DMS79 treated with DMSO at 0.1 percent for 48 hours (cell line): ENCODE results near the gene ITM2C.

Source experiments
- DNase-seq: peaks from one replicate; lab custom pipeline; 2025; lab: John Stamatoyannopoulos, UW

ITM2C gene

DNA sequence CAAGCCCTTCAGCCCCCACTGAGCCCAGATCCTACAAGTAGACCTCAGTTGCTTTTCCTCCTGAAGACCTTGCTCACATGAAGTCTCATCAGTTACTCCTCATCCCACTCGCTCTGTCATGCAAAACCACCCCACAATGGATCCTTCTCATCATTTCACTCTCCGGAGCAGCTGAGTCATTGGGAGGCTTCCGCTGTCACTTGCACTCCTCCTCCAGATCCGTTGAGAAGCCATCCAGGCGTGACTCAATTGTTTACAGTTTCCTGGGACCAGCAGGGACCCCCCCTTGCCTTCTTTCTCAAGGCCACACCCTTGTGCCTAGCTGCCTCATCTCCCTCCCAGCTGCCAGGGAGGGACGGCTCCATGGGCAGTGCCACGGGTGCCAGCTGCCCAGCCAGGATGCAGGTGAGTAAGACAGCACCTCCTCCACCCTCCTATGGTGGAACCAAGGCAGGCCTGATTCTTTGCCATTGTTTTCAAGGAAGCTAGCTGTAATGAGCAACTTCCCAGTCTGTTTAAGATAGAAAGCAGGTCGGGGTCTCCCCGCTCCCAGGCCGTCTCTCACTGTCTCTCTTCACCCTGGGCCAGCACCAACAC is 44.0 kb downstream of the ITM2C start:
- DNase-seq, result peak; percentile 81

DNA sequence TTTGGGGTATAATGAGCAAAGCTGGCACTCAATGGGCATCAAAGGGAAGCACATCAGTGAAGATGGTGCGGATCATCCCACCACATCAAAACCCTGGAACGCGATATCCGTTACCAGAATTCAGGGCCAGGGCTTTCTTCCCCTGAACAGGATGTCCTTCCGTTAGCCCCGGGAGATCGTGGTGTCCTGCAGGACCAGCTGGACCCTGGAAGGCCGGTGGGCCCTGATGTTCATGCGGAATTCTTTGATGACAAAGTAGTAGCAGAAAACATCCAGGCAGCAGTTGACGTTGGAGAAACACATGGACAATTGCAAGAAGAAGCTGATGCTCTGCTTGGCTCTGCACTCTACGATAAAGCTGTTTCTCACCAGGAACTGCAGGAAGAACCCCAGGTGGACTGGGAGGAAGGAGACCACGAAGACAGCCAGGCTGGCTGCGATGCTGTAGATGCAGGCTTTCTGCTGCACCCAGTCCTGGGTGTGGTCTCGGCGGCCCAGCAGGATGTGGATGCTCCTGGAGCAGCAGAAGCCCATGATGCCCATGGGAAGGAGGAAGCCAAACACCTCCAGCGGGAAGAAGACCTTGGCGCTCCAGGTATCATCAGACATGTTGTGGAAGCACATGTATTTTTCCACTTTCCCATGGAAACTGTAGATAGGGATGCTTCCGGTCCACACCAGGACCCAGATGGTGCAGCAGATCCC is 45.3 kb downstream of the ITM2C start:
- no peak for DNase-seq

DNA sequence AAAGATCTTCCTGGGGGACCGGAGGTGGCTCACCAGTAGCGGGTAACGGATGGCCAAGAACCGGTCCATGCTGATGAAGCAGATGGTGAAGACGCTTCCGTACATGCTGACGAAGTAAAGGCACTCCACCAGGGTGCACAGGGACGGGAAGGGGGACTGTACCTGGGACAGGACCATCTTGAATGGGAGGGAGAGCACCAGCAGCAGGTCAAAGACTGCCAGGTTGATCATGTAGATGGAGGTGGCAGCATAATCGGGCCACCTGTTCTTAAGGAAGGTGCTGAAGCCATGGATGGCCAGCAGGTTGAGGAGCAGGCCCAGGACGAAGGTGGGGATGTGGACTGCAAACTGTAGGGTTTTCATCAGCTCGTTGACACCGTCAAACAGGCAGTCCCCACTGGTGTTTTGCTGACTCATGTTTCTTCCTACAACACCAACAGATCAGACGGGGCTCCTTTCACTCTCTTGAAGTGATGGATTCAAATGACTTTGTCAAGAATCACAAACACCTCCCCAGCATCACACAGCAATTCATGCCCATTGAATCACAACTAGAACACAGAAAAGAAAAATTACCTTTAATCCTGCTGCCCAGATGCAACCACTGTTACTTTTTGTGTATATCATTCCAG is 45.9 kb downstream of the ITM2C start:
- DNase-seq, result no peak

DNA sequence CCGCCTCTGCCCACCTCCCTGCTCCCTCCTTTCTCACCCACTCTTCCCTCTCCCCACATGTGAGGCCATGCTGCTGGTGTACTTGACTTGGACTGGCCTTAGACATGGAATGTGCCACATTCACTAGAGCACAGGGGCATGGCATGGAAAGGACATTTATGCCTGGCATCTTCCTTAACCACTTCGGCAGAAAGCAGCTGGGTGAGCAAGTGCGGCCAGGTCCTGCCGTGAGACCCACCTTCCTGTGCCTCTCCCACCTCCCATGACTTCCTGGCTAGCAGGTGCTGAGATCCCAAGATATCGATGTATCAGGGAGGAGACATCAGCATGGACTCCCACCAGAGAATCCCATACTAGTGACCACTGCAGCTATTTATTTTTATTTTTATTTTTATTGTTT is 47.3 kb downstream of the ITM2C start:
- no peak for DNase-seq

DNA sequence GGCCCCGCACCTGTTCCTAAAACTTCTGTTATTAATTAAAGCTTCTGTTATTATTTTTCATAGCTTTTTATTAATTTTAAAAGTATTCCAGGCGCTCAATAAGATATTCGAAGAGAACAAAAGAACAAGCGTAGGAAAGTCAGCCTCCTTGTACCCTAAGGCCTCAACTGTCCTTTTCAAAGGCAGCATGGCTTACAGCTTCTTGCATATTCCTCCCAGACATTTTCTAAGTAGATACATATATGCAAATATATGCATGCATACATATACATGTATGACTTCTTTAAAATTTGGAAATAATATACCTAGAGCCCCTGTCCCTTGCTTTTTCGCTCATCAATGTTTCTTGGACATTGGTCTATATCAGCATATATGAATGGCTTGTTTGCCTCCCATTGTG is 48.0 kb downstream of the ITM2C start:
- DNase-seq, result no peak

DNA sequence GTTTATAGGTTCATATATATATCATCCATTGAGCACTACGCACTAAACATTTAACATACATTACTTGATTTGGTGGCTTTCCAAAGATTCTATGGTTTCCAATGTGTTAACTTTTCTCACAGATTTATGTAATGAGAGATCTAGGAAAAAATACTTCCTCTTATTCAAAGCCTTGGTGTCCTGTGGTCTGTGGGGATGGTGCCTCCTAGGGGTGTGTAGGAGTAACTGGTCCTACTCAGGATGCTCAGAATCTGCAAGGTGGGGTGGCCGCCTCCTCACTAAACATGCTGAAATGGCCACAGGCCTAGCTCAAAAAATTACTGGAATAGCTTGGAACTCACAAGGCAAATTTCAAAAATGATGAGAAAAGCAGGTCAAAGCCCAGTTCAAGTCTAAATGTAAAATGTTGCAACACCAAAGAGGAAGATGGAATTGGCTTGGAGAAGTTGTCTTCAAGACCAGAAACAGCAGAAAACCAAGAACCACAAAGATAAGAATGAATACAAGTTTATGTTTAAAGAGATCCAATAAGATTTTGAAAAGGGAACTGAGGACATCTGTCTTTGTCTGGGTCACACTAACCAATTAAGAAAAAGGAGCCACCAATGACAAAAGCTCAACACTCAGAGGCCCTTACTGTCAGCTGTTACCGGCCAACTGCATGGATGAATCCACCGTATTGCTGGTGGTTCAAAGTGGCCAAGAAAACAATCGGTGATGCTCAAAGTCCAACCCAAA is 48.8 kb downstream of the ITM2C start:
- no peak for DNase-seq

DNA sequence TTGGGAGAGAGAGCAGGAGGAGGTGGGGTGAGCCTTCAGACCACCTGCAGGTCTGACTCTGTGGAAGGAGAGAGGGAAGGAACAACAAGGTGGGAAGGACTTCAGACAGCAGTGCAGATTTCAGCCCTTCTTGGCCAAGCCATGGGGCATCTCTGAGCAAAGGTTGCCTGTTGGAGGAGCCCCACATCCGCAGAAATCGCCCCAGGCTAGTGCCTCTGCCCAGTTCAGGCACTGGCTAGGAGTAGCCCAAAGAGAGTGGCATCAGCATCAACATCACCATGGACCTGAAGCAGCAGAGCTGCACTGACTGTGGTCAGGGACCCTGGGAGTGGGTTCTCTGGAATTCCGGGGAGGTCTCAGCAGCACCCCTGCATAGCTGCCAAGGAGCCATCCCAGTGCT is 50.1 kb downstream of the ITM2C start:
- no peak for DNase-seq

DNA sequence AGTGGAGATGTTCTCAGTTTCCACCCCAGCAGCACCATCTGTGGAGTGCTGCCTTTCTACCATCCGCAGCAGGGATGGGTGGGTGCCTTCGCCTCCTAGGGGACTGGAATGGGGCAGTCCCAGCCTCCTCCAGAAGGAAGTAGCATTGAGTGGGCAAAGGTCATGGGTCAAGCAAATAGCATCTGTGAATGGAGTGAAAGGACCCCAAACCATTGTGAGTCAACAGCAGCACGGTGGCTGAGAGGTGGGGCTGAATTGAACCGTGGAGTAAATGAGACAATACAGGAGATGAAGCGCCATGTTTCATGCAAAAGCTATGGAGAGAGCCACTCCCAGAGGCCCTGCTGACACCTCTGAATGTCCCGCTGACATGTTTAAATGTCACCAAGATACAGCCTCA is 50.6 kb downstream of the ITM2C start:
- no peak for DNase-seq

DNA sequence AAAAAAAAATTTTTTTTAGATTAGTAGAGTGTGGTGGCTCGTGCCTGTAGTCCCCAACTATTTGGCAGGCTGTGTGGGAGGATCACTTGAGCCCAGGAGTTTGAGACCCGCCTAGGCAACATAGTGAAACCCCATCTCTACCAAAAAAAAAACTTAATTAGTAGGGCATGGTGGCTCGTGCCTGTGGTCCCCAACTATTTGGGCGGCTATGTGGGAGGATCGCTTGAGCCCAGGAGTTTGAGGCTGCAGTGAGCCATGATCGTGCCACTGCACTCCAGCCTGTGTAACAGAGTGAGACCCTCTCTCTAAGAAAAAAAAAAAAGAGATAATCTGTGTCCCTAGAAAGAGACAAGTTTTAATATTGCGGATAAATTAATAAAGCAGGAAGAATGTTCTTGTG is 51.5 kb downstream of the ITM2C start:
- DNase-seq, result no peak

DNA sequence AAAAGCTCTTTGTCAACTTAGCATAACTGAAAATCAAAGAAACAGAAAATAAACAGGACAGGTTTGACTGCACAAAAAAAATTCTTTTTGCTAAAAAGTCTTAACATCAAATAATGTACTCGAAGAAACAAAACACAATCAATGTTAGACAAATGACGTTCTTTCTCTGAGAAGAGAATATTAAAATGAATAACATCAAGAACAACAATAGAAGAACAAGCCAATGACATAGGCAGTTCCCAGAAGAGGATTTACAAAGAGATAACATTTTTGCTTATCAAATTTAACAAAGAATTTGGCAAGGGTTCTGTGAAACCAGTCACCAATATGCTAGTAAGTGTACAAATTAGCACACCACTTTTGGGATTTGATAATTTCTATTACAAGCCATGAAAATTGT is 54.5 kb downstream of the ITM2C start:
- DNase-seq, result no peak

DNA sequence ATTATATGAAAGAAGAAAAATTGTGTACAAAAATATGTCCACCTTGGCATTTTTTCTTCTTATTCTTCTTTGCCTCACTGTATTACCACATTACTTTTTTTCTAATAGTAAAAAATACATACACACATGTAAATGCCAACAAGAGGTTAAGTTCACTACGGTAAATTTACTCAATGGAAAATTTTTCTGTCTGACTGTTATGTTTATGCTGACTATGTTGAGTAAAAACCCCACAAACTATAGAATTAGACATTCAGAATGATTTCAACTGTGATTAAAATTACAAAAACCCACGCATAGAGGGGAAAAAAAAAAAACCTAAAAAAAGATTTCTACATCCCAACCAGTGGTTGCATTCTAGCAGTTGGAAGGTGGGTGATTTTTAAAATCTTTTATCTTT is 54.9 kb downstream of the ITM2C start:
- no peak for DNase-seq

DNA sequence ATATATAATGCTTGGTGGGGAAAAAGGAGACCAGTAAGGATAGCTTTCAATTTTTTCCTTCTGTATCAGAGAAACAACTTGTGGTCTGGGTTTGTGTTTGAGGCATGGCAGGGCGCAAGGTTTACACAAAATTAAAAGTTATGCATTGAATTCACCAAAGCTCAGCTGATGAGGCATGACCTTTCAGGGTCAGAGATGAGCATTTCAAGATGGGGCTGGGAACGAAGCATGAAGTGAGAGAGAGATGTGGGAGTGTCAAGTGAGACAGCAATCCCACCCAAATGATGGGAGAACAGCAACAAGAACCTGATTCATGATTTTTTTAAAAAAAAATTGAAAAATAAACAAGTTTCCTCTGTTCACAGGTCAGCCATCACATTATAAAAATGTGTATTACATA is 55.4 kb downstream of the ITM2C start:
- no peak for DNase-seq

DNA sequence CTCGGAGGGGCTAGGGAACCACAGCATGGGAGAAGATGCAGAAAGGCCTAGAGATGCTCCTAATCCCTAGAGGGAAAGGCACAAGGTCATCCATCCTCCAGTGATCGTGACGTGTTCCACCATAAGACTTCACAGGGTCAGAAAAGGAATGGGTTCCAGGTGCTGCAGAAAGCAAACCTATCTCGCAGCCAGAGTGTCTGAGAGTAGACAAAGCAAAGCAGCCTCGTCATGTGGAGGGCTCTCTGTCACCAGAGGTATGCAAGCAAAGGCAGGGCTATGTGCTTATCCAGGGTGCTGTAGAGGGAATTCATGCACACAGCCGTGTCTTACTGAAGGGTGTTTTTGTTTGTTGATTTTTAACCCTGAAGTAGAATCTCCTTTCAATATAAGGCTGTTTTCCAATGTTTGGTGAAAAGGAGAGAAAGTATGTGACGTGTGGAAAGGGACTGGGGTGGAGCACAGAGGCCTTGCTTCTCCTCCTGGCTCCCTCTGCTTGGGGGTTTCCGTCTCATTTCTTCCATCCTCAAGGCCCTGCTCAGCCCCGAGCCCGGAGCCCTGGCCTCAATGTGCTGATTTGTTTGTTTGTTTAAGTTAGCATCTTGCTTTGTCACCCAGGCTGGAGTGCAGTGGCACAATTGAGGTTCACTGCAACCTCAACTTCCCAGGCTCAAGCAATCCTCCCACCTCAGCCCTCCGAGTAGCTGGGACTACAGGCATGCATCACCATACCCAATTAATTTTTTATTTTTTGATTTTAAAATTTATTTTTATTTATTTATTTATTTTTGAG is 57.3 kb downstream of the ITM2C start:
- DNase-seq, result no peak

DNA sequence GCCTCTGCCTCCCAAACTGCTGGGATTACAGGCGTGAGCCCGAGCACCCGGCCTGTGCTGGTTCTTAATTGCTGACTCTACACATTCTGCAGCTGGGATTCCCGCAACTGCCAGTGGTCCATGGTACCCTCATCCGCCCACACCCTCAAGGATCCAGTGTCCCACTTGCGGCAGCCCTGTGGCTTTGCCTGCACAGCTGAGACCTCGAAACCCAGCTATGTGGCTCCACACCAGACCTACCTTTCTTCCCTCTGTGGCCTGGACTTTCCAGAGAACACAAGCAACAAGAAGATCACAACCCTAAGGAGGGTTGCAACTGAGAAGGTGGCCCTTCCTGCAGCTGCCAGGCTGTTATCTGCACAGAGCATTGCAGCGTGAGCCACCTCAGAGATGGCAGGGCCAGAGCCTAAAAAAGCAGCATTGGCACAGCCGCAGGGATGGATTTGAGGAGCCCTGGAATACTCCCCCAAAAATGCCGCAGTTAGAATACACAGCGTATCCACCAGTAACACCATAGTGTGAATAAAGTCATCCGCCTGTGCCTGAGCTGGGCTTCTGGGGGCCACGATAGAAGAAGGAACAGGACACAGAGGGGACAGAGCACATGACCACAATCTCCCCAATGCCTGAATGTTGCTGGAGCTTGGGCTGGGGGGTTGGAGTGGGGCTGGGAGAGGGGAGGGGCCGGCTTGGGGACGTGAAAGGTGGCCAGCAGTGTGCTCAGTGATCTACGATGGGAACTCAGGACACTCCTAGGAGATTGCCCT is 58.4 kb downstream of the ITM2C start:
- DNase-seq, result no peak

DNA sequence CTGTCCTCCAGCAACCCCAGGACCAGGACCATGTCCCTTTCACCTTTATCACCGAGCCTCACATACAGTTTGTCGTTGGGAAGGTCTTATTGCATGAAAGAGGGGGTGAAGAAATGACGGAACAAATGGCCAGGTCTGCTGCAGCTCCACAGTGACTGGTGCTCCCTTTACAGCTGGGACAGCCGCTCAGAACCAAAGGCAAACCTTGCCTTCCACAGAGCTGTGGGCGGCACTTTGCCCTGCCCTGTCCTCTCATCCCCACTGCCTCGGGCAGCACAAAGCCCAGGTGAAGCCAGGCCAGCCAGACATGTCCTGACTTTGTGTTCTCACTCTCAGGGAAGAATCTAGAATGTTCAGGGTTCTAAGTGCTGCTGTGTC is 59.3 kb downstream of the ITM2C start:
- DNase-seq, result no peak

DNA sequence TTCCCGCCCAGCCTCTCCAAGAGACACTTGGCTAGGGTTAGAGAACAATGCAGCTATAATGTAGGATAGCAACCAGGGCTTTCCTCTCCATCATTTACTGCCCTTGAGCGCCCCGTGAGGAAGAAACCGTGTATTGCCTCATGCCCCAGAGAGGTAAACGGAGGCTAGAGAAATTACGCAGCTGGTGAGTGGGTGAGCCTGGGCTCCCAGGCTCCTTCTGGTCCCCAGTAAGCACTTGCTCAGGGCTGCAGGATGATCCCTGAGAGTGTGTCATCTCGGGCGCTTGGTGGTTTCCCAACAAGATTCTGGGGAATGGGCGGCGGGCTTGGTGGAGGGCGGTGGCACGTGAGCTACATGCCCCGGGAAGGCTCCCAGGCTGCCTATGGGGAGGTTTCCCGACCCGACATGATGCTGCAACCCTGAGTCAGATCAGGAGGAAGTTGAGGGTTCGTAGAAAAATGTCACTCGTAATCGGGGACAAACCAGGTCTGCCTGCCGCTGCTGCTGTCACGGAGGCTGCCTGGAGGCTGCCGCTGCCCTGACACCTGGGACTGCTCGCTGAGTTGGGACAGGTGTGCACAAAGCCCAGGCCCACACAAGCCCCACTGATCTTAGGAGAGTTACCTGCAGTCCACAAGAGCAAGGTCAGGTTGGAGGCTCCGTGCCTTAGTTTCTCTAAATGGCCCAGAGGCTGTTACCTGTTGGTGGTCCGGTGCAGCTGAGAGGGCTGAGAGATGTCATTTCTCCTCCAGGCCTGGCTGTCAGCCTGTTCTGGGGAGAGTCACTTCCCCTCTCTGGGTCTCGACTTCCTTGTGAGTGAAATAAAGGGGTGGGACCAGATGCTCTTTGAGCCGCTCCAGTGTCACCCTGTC is 60.0 kb downstream of the ITM2C start, which contains the start of gene GPR55:
Gene GPR55 (minus strand): TSS at position 773 of the 872 bp plus-strand sequence. CDS start 14,280 bp downstream, outside the sequence.
- DNase-seq, result no peak

DNA sequence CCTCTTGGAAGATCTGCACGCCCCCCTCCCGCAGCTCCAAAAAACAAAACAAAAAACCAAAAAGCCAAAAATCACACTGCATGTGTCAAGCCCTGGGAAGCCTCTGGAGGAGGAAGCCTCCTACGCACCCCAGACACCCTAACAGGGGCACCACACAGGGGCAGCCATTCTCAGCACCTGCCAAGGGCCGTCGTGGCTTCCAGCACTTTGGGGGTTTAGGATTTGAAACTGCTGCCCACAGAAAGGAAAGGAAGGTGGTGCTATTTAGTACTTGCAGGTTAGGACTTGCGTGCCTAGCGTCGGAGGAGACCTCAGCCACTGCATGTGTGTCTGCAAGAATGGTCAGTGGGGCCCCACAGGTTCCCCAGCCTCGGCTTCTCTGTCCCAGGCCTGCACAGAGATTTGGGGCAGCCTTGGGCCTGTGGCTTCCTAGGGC is 60.7 kb downstream of the ITM2C start:
- DNase-seq, result no peak

DNA sequence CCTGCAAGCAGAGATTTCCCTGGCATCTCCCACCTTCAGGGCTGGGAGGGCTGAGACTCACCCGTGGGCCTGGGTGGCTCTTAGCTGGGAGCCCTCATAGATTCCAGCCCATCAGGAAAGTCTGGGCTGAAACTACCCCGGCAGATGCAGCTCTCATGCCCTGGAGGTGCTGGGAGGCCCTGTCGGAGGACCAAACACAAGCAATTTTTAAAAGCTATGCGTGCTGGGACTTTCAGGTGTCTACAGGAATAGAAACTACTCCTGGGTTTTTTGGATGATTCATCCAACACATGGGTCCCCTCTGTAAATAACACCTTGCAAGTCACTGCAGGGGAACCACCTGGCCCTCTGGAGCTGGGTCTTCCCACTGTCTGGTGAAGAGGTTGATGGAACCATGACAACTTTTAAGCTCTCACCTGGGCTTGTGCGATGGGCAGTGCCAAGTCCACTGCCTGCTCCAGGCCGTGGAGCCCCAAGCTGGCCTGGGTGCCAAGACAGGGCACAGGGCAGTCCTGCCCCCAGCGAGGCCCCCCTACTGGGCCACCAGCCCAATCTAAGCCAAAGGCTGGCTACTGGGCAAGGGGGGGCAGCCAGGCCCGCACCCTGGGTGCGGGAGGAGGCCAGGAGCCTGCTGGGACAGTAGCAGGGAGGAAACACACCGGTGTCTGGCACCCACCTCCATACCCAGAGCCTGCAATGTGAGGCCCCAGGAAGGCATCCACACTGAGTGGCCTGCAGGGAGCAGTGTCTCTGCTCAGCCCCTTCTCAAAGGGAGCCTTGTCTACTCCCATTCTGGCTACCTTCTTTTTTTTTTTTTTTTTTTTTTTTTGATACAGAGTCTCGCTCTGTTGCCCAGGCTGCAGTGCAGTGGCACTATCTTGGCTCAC is 61.4 kb downstream of the ITM2C start:
- DNase-seq, result no peak

DNA sequence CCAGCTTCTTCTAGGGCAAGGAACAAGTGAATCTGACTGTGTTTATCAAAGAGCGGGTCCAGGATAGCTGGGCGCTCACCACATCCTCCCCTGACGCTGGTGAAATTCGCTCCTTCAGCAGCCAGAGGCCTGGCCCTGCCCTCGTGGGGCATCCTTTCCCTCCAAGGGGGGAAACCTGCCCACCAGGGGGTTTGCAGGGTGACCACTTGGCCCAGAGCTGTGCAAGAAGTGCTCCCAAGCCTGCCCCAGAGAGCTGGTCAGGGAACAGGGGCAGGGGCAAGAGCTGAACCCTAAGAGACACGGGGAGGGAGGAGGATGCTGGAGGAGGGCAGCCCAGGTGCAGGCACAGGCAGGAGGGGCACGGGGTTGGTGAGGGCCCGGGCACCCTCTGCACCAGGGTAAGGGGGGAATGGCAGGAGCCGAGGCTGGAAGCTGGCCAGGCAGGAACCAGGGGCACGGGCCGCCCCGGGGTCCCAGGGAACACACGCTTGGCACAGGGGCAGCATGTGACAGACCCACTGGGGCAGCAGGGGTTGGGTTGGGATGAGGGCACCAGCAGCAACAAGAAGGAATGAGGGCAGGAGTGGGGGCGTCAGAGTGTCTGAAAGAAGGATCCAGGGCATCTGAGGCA is 63.1 kb downstream of the ITM2C start:
- no peak for DNase-seq
